ENCODE data around the gene C13orf42.

GRCh38 chr13:51112771-51113170 lies 1.7 kb upstream of the C13orf42 start:
- TF ChIP-seq POLR2AphosphoS5 (IDR thresholded peaks at IDR 0.05) (no peak), POLR2A (IDR thresholded peaks at IDR 0.05) (no peak), CTCF (IDR thresholded peaks at IDR 0.05) (no peak), EP300 (IDR thresholded peaks at IDR 0.05) (no peak)

Measured in suprapubic skin (tissue), 4 donors.